Measurements from ENCODE around the gene ATP1A2. TPM values are rescaled to one million over a fixed set of nuclear protein-coding genes. Genes with fewer than 3 reads are reported as not detected.

Gene ATP1A2
- total RNA-seq, 1 donor from 2014 or later, result 0.49 TPM

- no peak overlapping the region for H3K27ac Mint-ChIP-seq (ENCODE audit: unreplicated experiment)
- H3K27me3 Mint-ChIP-seq (ENCODE audit: unreplicated experiment), result no peaks in the 10 kb centered on the region
- H3K4me3 Mint-ChIP-seq (ENCODE audit: unreplicated experiment), result no peak overlapping the region
- no peak for DNase-seq (ENCODE audit: low spot score)
- TF ChIP-seq, protein P1, sequence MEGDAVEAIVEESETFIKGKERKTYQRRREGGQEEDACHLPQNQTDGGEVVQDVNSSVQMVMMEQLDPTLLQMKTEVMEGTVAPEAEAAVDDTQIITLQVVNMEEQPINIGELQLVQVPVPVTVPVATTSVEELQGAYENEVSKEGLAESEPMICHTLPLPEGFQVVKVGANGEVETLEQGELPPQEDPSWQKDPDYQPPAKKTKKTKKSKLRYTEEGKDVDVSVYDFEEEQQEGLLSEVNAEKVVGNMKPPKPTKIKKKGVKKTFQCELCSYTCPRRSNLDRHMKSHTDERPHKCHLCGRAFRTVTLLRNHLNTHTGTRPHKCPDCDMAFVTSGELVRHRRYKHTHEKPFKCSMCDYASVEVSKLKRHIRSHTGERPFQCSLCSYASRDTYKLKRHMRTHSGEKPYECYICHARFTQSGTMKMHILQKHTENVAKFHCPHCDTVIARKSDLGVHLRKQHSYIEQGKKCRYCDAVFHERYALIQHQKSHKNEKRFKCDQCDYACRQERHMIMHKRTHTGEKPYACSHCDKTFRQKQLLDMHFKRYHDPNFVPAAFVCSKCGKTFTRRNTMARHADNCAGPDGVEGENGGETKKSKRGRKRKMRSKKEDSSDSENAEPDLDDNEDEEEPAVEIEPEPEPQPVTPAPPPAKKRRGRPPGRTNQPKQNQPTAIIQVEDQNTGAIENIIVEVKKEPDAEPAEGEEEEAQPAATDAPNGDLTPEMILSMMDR (IDR thresholded peaks at IDR 0.05; ENCODE audit: unreplicated experiment), result no peak
- no peaks in the 10 kb centered on the region for H3K4me1 Mint-ChIP-seq (ENCODE audit: unreplicated experiment)
- no peaks in the 10 kb centered on the region for H3K9me3 Mint-ChIP-seq (ENCODE audit: unreplicated experiment)
- H3K36me3 Mint-ChIP-seq (ENCODE audit: low read depth, unreplicated experiment), result no peaks in the 10 kb centered on the region
Observed at GRCh38 chr1:160162931-160163330, 47.4 kb downstream of the ATP1A2 start.

GRCh38 chr1:160163615-160164014, 48.1 kb downstream of the ATP1A2 start:
- DNase-seq (ENCODE audit: low spot score), result no peak
- TF ChIP-seq, protein P1 (IDR thresholded peaks at IDR 0.05; ENCODE audit: unreplicated experiment), result no peak
- Mint-ChIP-seq H3K4me3 (ENCODE audit: unreplicated experiment) (no peak overlapping the region), H3K36me3 (ENCODE audit: low read depth, unreplicated experiment) (no peaks in the 10 kb centered on the region), H3K4me1 (ENCODE audit: unreplicated experiment) (no peaks in the 10 kb centered on the region), H3K9me3 (ENCODE audit: unreplicated experiment) (no peaks in the 10 kb centered on the region), H3K27me3 (ENCODE audit: unreplicated experiment) (no peaks in the 10 kb centered on the region), H3K27ac (ENCODE audit: unreplicated experiment) (no peak overlapping the region)

DNA sequence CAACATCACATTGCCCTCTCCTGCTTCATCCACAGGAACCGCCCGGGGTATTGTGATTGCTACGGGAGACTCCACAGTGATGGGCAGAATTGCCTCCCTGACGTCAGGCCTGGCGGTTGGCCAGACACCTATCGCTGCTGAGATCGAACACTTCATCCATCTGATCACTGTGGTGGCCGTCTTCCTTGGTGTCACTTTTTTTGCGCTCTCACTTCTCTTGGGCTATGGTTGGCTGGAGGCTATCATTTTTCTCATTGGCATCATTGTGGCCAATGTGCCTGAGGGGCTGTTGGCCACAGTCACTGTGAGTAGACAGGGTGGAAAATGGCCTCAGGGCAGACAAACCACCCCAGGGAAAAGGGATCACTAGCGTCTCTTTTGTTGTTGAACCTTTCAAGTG, 48.6 kb downstream of the ATP1A2 start:
- H3K4me1 Mint-ChIP-seq (ENCODE audit: unreplicated experiment), result peaks cover 1% of the 10 kb centered on the region
- H3K36me3 Mint-ChIP-seq (ENCODE audit: low read depth, unreplicated experiment), result no peaks in the 10 kb centered on the region
- DNase-seq (ENCODE audit: low spot score), result no peak
- no peaks in the 10 kb centered on the region for H3K9me3 Mint-ChIP-seq (ENCODE audit: unreplicated experiment)
- H3K27me3 Mint-ChIP-seq (ENCODE audit: unreplicated experiment), result no peaks in the 10 kb centered on the region
- no peak overlapping the region for H3K27ac Mint-ChIP-seq (ENCODE audit: unreplicated experiment)
- no peak overlapping the region for H3K4me3 Mint-ChIP-seq (ENCODE audit: unreplicated experiment)
- TF ChIP-seq, protein P1 (IDR thresholded peaks at IDR 0.05; ENCODE audit: unreplicated experiment), result no peak

GRCh38 chr1:160166166-160166868, 50.8 kb downstream of the ATP1A2 start:
- DNase-seq (ENCODE audit: low spot score), result no peak
- TF ChIP-seq, protein P1 (IDR thresholded peaks at IDR 0.05; ENCODE audit: unreplicated experiment), result no peak
- Mint-ChIP-seq H3K27ac (ENCODE audit: unreplicated experiment) (no peak overlapping the region), H3K27me3 (ENCODE audit: unreplicated experiment) (no peaks in the 10 kb centered on the region), H3K36me3 (ENCODE audit: low read depth, unreplicated experiment) (no peaks in the 10 kb centered on the region), H3K9me3 (ENCODE audit: unreplicated experiment) (no peaks in the 10 kb centered on the region), H3K4me3 (ENCODE audit: unreplicated experiment) (no peak overlapping the region), H3K4me1 (ENCODE audit: unreplicated experiment) (peaks cover 8% of the 10 kb centered on the region)

DNA sequence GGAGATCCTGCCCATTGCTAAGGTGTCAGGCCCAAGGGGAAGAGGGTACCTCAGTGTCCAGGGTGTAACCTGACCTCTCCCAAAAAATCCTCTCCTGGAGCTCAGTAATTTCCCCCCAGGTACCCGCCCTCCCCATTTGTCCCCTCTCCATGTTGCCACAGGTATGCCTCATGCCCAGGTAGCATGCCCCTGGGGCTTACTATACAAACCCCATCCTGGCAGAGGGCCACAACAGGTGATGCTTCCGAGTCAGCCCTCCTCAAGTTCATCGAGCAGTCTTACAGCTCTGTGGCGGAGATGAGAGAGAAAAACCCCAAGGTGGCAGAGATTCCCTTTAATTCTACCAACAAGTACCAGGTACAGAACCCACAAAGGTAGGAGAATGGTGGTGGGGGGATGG, 51.5 kb downstream of the ATP1A2 start:
- no peak for DNase-seq (ENCODE audit: low spot score)
- H3K36me3 Mint-ChIP-seq (ENCODE audit: low read depth, unreplicated experiment), result no peaks in the 10 kb centered on the region
- no peaks in the 10 kb centered on the region for H3K27me3 Mint-ChIP-seq (ENCODE audit: unreplicated experiment)
- H3K9me3 Mint-ChIP-seq (ENCODE audit: unreplicated experiment), result no peaks in the 10 kb centered on the region
- no peak overlapping the region for H3K27ac Mint-ChIP-seq (ENCODE audit: unreplicated experiment)
- no peak overlapping the region for H3K4me3 Mint-ChIP-seq (ENCODE audit: unreplicated experiment)
- peaks cover 8% of the 10 kb centered on the region for H3K4me1 Mint-ChIP-seq (ENCODE audit: unreplicated experiment)
- TF ChIP-seq, protein P1 (IDR thresholded peaks at IDR 0.05; ENCODE audit: unreplicated experiment), result no peak

Data from endothelial cell (in vitro differentiated cells).